Loucy (cell line): Measurements from ENCODE around the gene LRRC10B.

ENCODE experiments used
- EZH2phosphoT487 ChIP-seq: fragments of 200-600 bp; IDR thresholded peaks from 2 replicates; pipeline ENCODE4 v1.6.1; 2018; ENCODE audit warnings: antibody characterized with exemption, mild to moderate bottlenecking, moderate library complexity, borderline replicate concordance
- TF ChIP-seq, protein P1 (sequence below): fragments of 200-600 bp; sonication (generic); conservative IDR thresholded peaks from 2 replicates; pipeline ENCODE4 v1.5.1; 2014; ENCODE audit warnings: mild to moderate bottlenecking, antibody characterized with exemption, low read length

DNA sequence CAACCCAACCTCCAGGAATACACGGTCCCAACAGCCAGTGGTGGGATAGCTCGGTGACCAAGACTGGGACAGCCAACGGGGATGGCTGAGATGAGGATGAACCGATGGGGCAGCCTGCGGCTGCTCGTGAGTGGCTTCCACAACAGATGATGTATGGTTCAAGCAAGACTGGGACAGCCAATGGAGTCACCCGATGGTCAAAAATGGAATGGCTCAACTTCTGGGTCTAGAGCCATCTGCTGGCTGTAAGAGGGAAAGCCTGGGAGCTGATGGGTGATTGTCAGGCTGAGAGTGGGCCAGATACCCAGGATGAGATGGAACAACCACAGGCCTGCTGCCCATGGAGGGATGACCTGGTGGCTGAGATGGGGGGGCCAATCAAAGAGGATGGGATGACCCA is 36.8 kb downstream of the LRRC10B start:
- TF ChIP-seq, protein P1, sequence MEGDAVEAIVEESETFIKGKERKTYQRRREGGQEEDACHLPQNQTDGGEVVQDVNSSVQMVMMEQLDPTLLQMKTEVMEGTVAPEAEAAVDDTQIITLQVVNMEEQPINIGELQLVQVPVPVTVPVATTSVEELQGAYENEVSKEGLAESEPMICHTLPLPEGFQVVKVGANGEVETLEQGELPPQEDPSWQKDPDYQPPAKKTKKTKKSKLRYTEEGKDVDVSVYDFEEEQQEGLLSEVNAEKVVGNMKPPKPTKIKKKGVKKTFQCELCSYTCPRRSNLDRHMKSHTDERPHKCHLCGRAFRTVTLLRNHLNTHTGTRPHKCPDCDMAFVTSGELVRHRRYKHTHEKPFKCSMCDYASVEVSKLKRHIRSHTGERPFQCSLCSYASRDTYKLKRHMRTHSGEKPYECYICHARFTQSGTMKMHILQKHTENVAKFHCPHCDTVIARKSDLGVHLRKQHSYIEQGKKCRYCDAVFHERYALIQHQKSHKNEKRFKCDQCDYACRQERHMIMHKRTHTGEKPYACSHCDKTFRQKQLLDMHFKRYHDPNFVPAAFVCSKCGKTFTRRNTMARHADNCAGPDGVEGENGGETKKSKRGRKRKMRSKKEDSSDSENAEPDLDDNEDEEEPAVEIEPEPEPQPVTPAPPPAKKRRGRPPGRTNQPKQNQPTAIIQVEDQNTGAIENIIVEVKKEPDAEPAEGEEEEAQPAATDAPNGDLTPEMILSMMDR: peak; percentile 69
- no peak for TF ChIP-seq EZH2phosphoT487
